ENCODE data around the gene BSN.

BSN gene

DNA sequence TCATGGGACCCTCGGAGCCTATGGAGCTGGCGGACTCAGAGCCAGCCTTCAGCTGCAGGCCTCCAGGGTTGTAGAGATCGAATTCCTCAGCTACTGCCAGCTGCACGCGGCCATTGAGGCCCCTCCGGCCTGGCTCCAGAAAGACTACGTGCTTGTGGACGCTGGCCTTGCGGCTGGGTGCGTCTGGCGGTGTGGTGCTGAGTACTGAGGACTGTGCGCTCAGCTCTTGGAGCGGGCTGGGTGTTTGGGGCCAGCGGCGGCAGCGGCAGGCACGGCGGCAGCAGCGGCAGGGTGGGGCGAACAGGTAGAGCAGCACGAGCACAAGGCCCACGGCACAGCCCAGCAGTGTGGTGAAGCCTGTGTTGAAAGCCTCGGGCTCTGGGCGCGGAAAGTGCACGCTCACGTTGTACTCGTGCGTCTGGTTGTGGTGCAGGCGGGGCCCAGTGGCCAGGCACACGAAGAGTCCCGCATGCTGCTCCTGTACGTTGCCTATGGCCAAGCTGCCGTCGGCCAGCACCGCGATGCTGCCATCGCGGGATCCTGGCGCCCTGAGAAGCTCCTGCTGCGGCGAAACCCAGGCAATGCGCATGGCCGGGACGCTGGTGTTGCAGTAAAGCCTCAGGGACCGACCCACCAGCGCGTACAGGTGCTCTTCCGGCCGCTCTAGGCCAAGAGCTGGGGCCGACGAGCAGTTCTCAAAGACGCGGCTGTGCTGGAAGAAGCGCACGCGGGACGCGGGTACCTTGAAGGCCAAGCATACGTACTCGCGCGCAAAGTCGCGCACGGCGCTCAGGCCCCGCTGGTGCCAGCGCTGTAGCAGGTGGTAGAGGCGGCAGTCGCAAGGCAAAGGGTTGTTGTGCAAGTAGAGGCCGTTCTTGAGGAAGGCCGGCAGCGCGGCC, 163.9 kb downstream of the BSN start:
- no peak for DNase-seq

DNA sequence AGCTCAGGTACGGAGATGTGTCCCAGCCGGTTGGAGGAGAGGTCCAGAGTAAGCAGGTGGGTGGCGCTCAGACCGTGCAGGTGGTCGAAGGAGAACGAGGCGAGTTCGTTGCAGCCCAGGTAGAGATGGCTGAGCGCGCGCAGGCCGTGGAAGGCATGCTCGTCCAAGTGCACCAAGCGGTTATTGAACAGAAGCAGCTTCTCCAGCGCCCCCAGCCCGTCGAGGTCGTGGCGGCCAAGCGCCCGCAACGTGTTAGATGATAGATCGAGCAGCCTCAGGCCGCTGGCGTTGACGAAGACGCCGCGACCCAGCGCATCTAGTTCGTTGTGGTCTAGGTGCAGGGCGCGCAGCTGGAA, 164.6 kb downstream of the BSN start:
- no peak for DNase-seq

DNA sequence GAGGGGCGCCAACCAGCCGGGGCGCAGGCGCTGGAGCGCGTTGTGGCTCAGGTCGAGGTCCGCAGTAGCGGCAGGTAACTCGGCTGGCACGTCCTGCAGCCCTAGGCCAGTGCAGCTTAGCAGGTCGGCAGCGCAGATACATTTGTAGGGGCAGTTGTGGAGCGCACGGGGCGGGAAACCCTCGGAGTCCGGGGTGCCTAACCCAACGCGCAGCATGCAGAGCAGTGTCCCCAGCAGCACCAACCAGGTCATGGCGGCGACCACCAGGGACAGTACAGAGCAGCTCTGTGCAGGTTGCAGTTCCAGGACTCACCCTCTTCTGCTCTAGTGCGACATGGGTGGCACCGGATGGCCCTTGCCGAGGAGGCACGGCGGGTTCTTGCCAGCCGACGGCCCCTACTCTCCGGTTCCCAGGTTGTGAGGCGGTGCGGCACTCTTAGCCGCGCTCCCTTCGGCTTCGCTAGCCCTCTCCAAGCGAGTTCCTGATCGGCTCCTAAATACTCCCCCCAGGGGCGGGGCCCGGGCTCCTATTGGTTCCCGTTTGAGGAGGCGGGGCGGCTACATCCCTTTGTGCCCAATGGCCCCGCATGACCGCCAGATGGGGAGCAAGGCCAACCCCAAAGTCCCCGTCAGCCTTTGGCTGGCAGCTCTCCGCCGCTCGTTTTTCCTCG, 165.1 kb downstream of the BSN start, which contains the start of gene AMIGO3:
Gene AMIGO3, minus strand, starts transcription at position 471 of the 671 bp plus-strand sequence. Its CDS starts 219 bp downstream, at position 252.
- peak; percentile 95 for DNase-seq
